Loucy (cell line): ENCODE measurements around the gene ZNF496.

Experiments used
- CTCF ChIP-seq: fragments of 200-600 bp; sonication (generic); conservative IDR thresholded peaks from 2 replicates; pipeline ENCODE4 v1.5.1; 2014; ENCODE audit warnings: mild to moderate bottlenecking, antibody characterized with exemption, low read length
- EZH2phosphoT487 ChIP-seq: fragments of 200-600 bp; IDR thresholded peaks from 2 replicates; pipeline ENCODE4 v1.6.1; 2018; ENCODE audit warnings: antibody characterized with exemption, mild to moderate bottlenecking, moderate library complexity, borderline replicate concordance

GRCh38 chr1:247286134-247286670 is 45.5 kb downstream of the ZNF496 start:
- TF ChIP-seq CTCF (no peak), EZH2phosphoT487 (no peak)
